Activated CD4-positive, alpha-beta T cell treated with anti-CD3 and anti-CD28 coated beads for 36 hours (primary cell): Measurements from ENCODE around the gene PTEN. TPM values are rescaled to one million over a fixed set of nuclear protein-coding genes. Genes with fewer than 3 reads are reported as not detected.
"Not testable (repeated sequence)": the region's sequence is repeated elsewhere in the genome, so short reads cannot be mapped to it uniquely, and the experiment has no call there.

Source experiments
- ATAC-seq: fragments of 200-7000 bp; cut with Tn5 transposase; one replicate; pipeline ENCODE4 v1.10.0; 2021; ENCODE audit warnings: mild to moderate bottlenecking, moderate library complexity
- CTCF ChIA-PET: fragments of 350-600 bp; sonication (Branson Sonifier 250); formaldehyde crosslinking; loops from one replicate; lab custom pipeline; 2021; ENCODE audit warnings: antibody characterized with exemption; lab: Charles Lee
- POLR2A ChIA-PET: fragments of 350-600 bp; sonication (Branson Sonifier 250); formaldehyde crosslinking; loops from one replicate; lab custom pipeline; 2021; ENCODE audit warnings: antibody characterized with exemption, inconsistent platforms; lab: Charles Lee
- DNase-seq: peaks from one replicate; pipeline ENCODE4 v3.0.0-alpha.2; 2020
- H3K27ac Mint-ChIP-seq: one replicate; pipeline ENCODE4 v1.8.0; 2021; ENCODE audit warnings: mixed read lengths
- H3K27me3 Mint-ChIP-seq: one replicate; pipeline ENCODE4 v1.8.0; 2021; ENCODE audit warnings: mixed read lengths
- H3K36me3 Mint-ChIP-seq: one replicate; pipeline ENCODE4 v1.8.0; 2021; ENCODE audit warnings: low read depth, mixed read lengths
- H3K4me1 Mint-ChIP-seq: one replicate; pipeline ENCODE4 v1.8.0; 2021; ENCODE audit warnings: mixed read lengths
- H3K4me3 Mint-ChIP-seq: one replicate; pipeline ENCODE4 v1.8.0; 2021; ENCODE audit warnings: mild to moderate bottlenecking, moderate library complexity, mixed read lengths
- H3K9me3 Mint-ChIP-seq: one replicate; pipeline ENCODE4 v1.8.0; 2021; ENCODE audit warnings: low read depth, mixed read lengths
- intact Hi-C, 2 experiments: fragments of 100-400 bp; cut with DNase I in 1 of 2; cut with micrococcal nuclease in 1 of 2; formaldehyde crosslinking; loops; one replicate each; pipeline versions ENCODE4 v1.14.2 to v1.15.1; 2022 to 2024; cut with DNase I, micrococcal nuclease
- total RNA-seq, 2 experiments: library from RNA; stranded (reverse); gene quantifications; one replicate each; pipeline ENCODE4 v1.2.3, GENCODE V29; 2021

PTEN gene
- total RNA-seq, 2 experiments from 2014 or later = 38.1 to 42.1 TPM

DNA sequence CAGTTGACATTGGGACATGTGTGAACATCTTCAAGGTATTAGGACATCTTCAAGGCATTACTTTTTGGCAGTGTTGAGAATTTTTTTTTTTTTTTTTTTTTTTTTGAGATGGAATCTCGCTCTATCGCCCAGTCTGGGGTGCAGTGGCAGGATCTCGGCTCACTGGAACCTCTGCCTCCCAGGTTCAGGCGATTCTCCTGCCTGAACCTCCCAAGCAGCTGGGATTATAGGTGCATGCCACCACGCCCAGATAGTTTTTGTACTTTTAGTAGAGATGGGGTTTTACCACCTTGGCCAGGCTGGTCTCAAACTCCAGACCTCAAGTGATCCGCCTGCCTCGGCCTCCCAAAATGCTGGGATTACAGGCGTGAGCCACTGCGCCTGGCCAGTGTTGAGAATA is 5.7 kb downstream of the PTEN start:
- H3K9me3 Mint-ChIP-seq, H3K27me3 Mint-ChIP-seq, H3K27ac Mint-ChIP-seq, ATAC-seq, DNase-seq: not testable (repeated sequence)
- peaks cover 24% of the 10 kb centered on the region for H3K36me3 Mint-ChIP-seq
- H3K4me1 Mint-ChIP-seq = peaks cover 60% of the 10 kb centered on the region
- ChIA-PET CTCF (interaction anchor here (1.5 kb wide), 1 partner anchor 13 kb away, joined by 4 read pairs; no protein-coding TSS in a partner anchor), POLR2A (interaction anchor here (0.6 kb wide), 1 partner anchor 772 kb away, joined by 3 read pairs; no protein-coding TSS in a partner anchor)
- peak overlapping the region; percentile 34 for H3K4me3 Mint-ChIP-seq
- intact Hi-C loops = loop anchor here in 1 of 2 experiments (2.0 to 10.0 kb wide), 3 partner anchors 16 to 1126 kb away; partner anchors contain the start of genes FAS, GLUD1 and SHLD2

GRCh38 chr10:87869773-87870551 is 6.5 kb downstream of the PTEN start:
- no peak overlapping the region for H3K4me3 Mint-ChIP-seq
- H3K27me3 Mint-ChIP-seq = no peaks in the 10 kb centered on the region
- intact Hi-C loops = loop anchor here in 1 of 2 experiments (2.0 to 10.0 kb wide), 3 partner anchors 15 to 1125 kb away; partner anchors contain the start of genes FAS, GLUD1 and SHLD2
- ChIA-PET CTCF (interaction anchor here (0.6 to 1.5 kb wide), 3 partner anchors 13 to 220 kb away, joined by 3 to 4 read pairs (median 3); no protein-coding TSS in a partner anchor), POLR2A (interaction anchor here (0.6 kb wide), 1 partner anchor 773 kb away, joined by 3 read pairs; no protein-coding TSS in a partner anchor)
- H3K27ac Mint-ChIP-seq = no peak overlapping the region
- no peaks in the 10 kb centered on the region for H3K9me3 Mint-ChIP-seq
- H3K36me3 Mint-ChIP-seq = peaks cover 19% of the 10 kb centered on the region
- ATAC-seq (no peak), DNase-seq (no peak)
- peaks cover 64% of the 10 kb centered on the region for H3K4me1 Mint-ChIP-seq

GRCh38 chr10:87872828-87873227 is 9.4 kb downstream of the PTEN start:
- Mint-ChIP-seq H3K27ac (no peak overlapping the region), H3K4me3 (no peak overlapping the region), H3K4me1 (peaks cover 56% of the 10 kb centered on the region), H3K36me3 (peaks cover 8% of the 10 kb centered on the region), H3K27me3 (no peaks in the 10 kb centered on the region), H3K9me3 (no peaks in the 10 kb centered on the region)
- CTCF ChIA-PET = no interaction called here
- no peak for ATAC-seq
- no peak for DNase-seq
- POLR2A ChIA-PET = no interaction called here
- intact Hi-C loops = no loop called here

DNA sequence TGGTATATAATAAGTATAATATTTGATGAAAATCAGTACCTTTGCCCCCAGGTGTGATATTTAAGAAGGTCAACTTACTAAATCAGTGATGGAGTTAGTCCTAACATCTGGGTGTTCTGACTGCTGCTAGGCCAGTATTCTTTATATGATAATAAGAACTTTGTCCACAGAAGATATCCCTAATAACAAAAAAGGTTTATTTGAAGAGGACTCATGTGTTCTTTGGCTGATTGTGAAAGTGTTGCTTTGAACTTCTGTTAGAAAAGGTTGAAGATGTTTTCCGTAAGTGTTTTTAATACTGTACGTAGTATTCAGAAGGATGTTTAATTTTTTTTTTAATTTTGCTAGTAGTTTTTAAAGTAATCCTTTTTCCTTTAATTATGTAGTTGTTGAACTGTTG is 10.2 kb downstream of the PTEN start:
- peaks cover 57% of the 10 kb centered on the region for H3K4me1 Mint-ChIP-seq
- POLR2A ChIA-PET = no interaction called here
- peaks cover 9% of the 10 kb centered on the region for H3K36me3 Mint-ChIP-seq
- no peak overlapping the region for H3K4me3 Mint-ChIP-seq
- DNase-seq (no peak), ATAC-seq (no peak)
- CTCF ChIA-PET = interaction anchor here (1.1 to 1.4 kb wide), 2 partner anchors 8 to 9 kb away, joined by 4 read pairs; no protein-coding TSS in a partner anchor
- intact Hi-C loops = no loop called here
- H3K9me3 Mint-ChIP-seq = no peaks in the 10 kb centered on the region
- no peaks in the 10 kb centered on the region for H3K27me3 Mint-ChIP-seq
- H3K27ac Mint-ChIP-seq = no peak overlapping the region

GRCh38 chr10:87875929-87876571 is 12.6 kb downstream of the PTEN start:
- intact Hi-C loops = no loop called here
- POLR2A ChIA-PET = no interaction called here
- H3K4me1 Mint-ChIP-seq = peaks cover 45% of the 10 kb centered on the region
- no peaks in the 10 kb centered on the region for H3K9me3 Mint-ChIP-seq
- H3K27ac Mint-ChIP-seq = no peak overlapping the region
- CTCF ChIA-PET = no interaction called here
- peaks cover 21% of the 10 kb centered on the region for H3K36me3 Mint-ChIP-seq
- no peak for ATAC-seq
- H3K4me3 Mint-ChIP-seq = no peak overlapping the region
- no peaks in the 10 kb centered on the region for H3K27me3 Mint-ChIP-seq
- no peak for DNase-seq

DNA sequence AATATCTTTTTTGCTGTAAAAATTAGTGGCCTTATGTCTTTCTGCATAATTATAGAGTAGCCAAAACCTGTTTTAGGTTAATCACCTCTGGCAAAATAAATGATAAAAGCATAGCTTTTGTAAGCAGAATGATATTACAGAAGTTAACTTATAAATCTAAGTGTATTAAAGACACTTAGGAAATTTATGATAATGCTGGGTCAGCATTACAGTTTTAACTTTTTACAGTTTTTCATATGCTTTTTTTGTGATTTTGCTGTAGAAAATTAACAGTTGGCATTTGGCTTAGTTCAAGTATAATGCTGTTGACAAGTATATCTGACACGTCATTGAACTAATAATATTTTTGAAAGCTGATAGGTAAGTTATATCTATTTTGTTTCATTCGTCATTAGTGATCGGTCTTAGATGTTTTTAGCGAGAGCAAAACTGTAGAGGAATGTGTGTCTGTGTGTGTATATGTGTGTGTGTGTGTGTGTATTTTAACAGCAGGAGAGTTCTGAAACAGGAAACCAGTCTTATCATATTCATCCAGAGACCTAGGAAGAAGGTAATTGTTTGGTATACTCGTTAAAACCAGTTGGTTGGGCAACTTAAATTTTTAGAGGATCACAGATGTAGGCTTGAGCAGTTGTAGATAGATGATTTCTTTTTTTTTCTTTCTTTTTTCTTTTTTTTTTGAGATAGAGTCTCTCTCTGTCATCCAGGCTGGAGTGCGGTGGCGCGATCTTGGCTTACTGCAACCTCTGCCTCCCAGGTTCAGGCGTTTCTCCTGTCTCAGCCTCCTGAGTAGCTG is 15.4 kb downstream of the PTEN start:
- Mint-ChIP-seq H3K27ac (no peak overlapping the region), H3K36me3 (peaks cover 31% of the 10 kb centered on the region), H3K27me3 (no peaks in the 10 kb centered on the region), H3K4me3 (no peak overlapping the region), H3K4me1 (peaks cover 41% of the 10 kb centered on the region), H3K9me3 (no peaks in the 10 kb centered on the region)
- ChIA-PET POLR2A (interaction anchor here (1.2 kb wide), 1 partner anchor 16 kb away, joined by 3 read pairs; the partner anchor contains the start of genes KLLN and PTEN), CTCF (interaction anchor here (0.5 to 0.7 kb wide), 2 partner anchors 13 to 83 kb away, joined by 3 read pairs; no protein-coding TSS in a partner anchor)
- DNase-seq (no peak), ATAC-seq (no peak)
- intact Hi-C loops = no loop called here

DNA sequence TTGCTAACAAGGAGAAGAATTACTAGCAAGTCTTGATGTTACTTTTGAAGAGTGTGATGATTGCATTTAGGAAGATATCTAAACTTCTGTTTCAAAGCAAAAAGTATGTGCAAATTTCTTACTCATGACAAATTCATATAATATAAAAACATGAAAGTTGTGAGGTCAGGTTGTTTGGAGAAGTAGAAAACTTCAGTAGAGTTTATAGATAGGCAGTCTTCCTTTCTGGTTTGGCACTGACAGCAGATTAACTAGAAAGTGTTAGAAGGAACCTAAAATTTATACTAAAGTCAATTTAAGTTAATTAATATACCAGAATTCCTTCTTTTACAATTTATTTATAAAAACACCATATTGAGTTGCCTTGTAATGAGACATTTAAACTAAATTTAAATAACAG is 16.9 kb downstream of the PTEN start:
- no peaks in the 10 kb centered on the region for H3K27me3 Mint-ChIP-seq
- intact Hi-C loops = loop anchor here in 1 of 2 experiments (5.0 kb wide), 1 partner anchor 37 kb away; no protein-coding TSS in a partner anchor
- no peak overlapping the region for H3K4me3 Mint-ChIP-seq
- no peaks in the 10 kb centered on the region for H3K9me3 Mint-ChIP-seq
- ChIA-PET CTCF (no interaction called here), POLR2A (interaction anchor here (1.2 kb wide), 1 partner anchor 17 kb away, joined by 3 read pairs; the partner anchor contains the start of genes KLLN and PTEN)
- peaks cover 32% of the 10 kb centered on the region for H3K4me1 Mint-ChIP-seq
- H3K36me3 Mint-ChIP-seq = peaks cover 33% of the 10 kb centered on the region
- DNase-seq = no peak
- H3K27ac Mint-ChIP-seq = no peak overlapping the region
- no peak for ATAC-seq

DNA sequence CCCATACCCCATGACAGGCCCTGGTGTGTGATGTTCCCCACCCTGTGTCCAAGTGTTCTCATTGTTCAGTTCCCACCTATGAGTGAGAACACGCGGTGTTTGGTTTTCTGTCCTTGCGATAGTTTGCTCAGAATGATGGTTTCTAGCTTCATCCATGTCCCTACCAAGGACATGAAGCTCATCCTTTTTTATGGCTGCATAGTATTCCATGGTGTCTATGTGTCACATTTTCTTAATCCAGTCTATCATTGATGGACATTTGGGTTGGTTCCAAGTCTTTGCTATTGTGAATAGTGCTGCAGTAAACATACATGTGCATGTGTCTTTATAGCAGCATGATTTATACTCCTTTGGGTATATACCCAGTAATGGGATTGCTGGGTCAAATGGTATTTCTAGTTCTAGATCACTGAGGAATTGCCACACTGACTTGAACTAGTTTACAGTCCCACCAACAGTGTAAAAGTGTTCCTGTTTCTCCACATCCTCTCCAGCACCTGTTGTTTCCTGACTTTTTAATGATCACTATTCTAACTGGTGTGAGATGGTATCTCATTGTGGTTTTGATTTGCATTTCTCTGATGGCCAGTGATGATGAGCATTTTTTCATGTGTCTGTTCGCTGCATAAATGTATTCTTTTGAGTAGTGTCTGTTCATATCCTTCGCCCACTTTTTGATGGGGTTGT is 18.1 kb downstream of the PTEN start:
- H3K27ac Mint-ChIP-seq, ATAC-seq, H3K27me3 Mint-ChIP-seq, POLR2A ChIA-PET, H3K9me3 Mint-ChIP-seq, DNase-seq, H3K4me3 Mint-ChIP-seq: not testable (repeated sequence)
- intact Hi-C loops = loop anchor here in 1 of 2 experiments (5.0 kb wide), 1 partner anchor 36 kb away; no protein-coding TSS in a partner anchor
- CTCF ChIA-PET = interaction anchor here (1.1 to 1.3 kb wide), 2 partner anchors 7 to 53 kb away, joined by 3 to 4 read pairs; no protein-coding TSS in a partner anchor
- peaks cover 42% of the 10 kb centered on the region for H3K36me3 Mint-ChIP-seq
- H3K4me1 Mint-ChIP-seq = peaks cover 29% of the 10 kb centered on the region

- peaks cover 53% of the 10 kb centered on the region for H3K36me3 Mint-ChIP-seq
These were observed 19.3 kb downstream of the PTEN start for GRCh38 chr10:87882555-87883294.

DNA sequence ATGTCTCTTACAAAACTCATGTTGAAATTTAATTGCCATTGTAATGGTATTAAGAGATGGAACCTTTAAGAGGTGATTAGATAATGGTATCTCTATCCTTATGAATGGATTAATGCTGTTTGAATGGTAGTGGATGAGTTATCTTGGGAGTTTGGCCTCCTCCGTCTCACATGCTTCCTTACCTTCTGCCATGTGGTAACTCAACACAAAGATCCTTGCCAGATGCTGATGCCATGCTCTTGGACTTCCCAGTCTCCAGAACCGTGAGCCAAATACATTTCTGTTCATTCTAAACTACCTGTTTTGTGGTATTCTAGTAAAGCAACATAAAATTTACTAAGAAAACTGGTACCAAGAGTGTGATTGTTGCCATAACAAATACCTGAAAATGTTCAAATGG is 23.2 kb downstream of the PTEN start:
- Mint-ChIP-seq H3K4me1 (peaks cover 35% of the 10 kb centered on the region), H3K27me3 (no peaks in the 10 kb centered on the region), H3K4me3 (no peak overlapping the region), H3K36me3 (peaks cover 46% of the 10 kb centered on the region), H3K9me3 (peaks cover 17% of the 10 kb centered on the region), H3K27ac (no peak overlapping the region)
- ATAC-seq = no peak
- no peak for DNase-seq
- intact Hi-C loops = no loop called here
- ChIA-PET POLR2A (no interaction called here), CTCF (no interaction called here)

More at GRCh38 chr10:87882555-87883294, 19.3 kb downstream of the PTEN start:
- Mint-ChIP-seq H3K4me3 (no peak overlapping the region), H3K9me3 (peaks cover 17% of the 10 kb centered on the region), H3K27me3 (no peaks in the 10 kb centered on the region), H3K4me1 (peaks cover 34% of the 10 kb centered on the region), H3K27ac (no peak overlapping the region)
- intact Hi-C loops = loop anchor here in 1 of 2 experiments (5.0 kb wide), 1 partner anchor 35 kb away; no protein-coding TSS in a partner anchor
- DNase-seq (no peak), ATAC-seq (peak; percentile 30)
- ChIA-PET CTCF (interaction anchor here (1.1 to 1.3 kb wide), 5 partner anchors 9 to 507 kb away, joined by 3 to 6 read pairs (median 4); no protein-coding TSS in a partner anchor), POLR2A (no interaction called here)
